Lung (tissue), 12 donors: ENCODE measurements around the gene WDR1. TPM values are rescaled to one million over a fixed set of nuclear protein-coding genes. Genes with fewer than 3 reads are reported as not detected.

ENCODE experiments used
- ATAC-seq: fragments of 200-7000 bp; cut with Tn5 transposase; one replicate; pipeline ENCODE4 v1.9.1; 2020; ENCODE audit warnings: moderate number of reproducible peaks; ENCODE audit not compliant: insufficient read depth, low FRiP score
- DNase-seq, 3 donors: peaks; one replicate each; pipeline ENCODE4 v3.0.0-alpha.2; 2013 to 2017
- H3K27ac ChIP-seq, 2 donors: one replicate each; pipeline ENCODE4 v1.5.1; 2013; ENCODE audit warnings: mild to moderate bottlenecking in 2 of 2, moderate library complexity in 2 of 2, control low read depth in 1 of 2, inconsistent platforms in 1 of 2, low read depth in 1 of 2, low read length in 1 of 2
- H3K27me3 ChIP-seq, 3 donors: one replicate each; pipeline ENCODE4 v1.5.1; 2013; ENCODE audit warnings: low read length in 2 of 3; ENCODE audit not compliant: control insufficient read depth in 3 of 3, insufficient read depth in 3 of 3
- H3K36me3 ChIP-seq, 4 donors: one replicate each; pipeline ENCODE4 v1.5.1; 2013; ENCODE audit warnings: low read length in 4 of 4, mild to moderate bottlenecking in 1 of 4, moderate library complexity in 1 of 4; ENCODE audit not compliant: control insufficient read depth in 4 of 4, insufficient read depth in 4 of 4
- H3K4me1 ChIP-seq, 5 donors: one replicate each; pipeline ENCODE4 v1.5.1; 2013; ENCODE audit warnings: low read length in 5 of 5, mild to moderate bottlenecking in 2 of 5, moderate library complexity in 1 of 5; ENCODE audit not compliant: control insufficient read depth in 5 of 5, insufficient read depth in 5 of 5
- H3K4me3 ChIP-seq: one replicate; pipeline ENCODE4 v1.5.1; 2013; ENCODE audit warnings: mild to moderate bottlenecking, control low read depth, moderate library complexity
- H3K9ac ChIP-seq, 2 donors: one replicate each; pipeline ENCODE4 v1.5.1; 2013; ENCODE audit warnings: low read length in 2 of 2, control low read depth in 1 of 2; ENCODE audit not compliant: insufficient read depth in 1 of 2
- H3K9me3 ChIP-seq, 4 donors: one replicate each; pipeline ENCODE4 v1.5.1; 2013; ENCODE audit warnings: low read length in 3 of 4, mild to moderate bottlenecking in 1 of 4, moderate library complexity in 1 of 4; ENCODE audit not compliant: control insufficient read depth in 4 of 4, insufficient read depth in 3 of 4
- CTCF ChIP-seq: IDR thresholded peaks from 2 replicates; pipeline ENCODE4 v1.5.1; 2012; ENCODE audit warnings: mild to moderate bottlenecking; ENCODE audit errors: control extremely low read depth, extremely low read depth
- WGBS, 2 donors: extraction: QIAGEN DNeasy Blood & Tissue Kit; methylation state at CpG; one replicate each; pipeline ENCODE4 v1.1.7; 2013; 5-methylcytosine and 5-hydroxymethylcytosine counted together
- polyA plus RNA-seq, 2 donors: library from polyadenylated mRNA; stranded (reverse); fragments of 200-250 nt; gene quantifications; one replicate each; pipeline ENCODE4 v1.2.1, GENCODE V29; 2013
- total RNA-seq, 2 donors: library from RNA; depleted of rRNA in 1 of 2; stranded (reverse); fragments of >200 nt in 1 of 2; gene quantifications; one replicate each; pipeline ENCODE4 v1.2.1, GENCODE V29; 2014 to 2021
- donor health status: control.
- donor health status: control.
- donor health status: Bipolar disorder and iron deficiency.
- donor health status: healthy.
- donor health status: DM: yes; HTN: yes; CAD: no.

Gene WDR1
- total and polyA plus RNA-seq, 4 donors: 72.0 to 325 (median 205) TPM

- no peak overlapping the region for H3K9ac ChIP-seq
These were observed 40.6 kb downstream of the WDR1 start for GRCh38 chr4:10075953-10076391.

GRCh38 chr4:10075158-10075863, 41.3 kb downstream of the WDR1 start:
- Histone ChIP-seq H3K4me1 (peaks cover 0 to 4% (median 0%) of the 10 kb centered on the region in 5 donors), H3K36me3 (peaks cover 22 to 63% (median 31%) of the 10 kb centered on the region in 4 donors), H3K9ac (no peak overlapping the region), H3K9me3 (no peaks in the 10 kb centered on the region), H3K27ac (no peak overlapping the region), H3K27me3 (no peaks in the 10 kb centered on the region), H3K4me3 (no peak overlapping the region)
- DNase-seq (no peak), ATAC-seq (no peak)
- TF ChIP-seq CTCF: no peak
- WGBS, 2 donors: 86 to 89% methylated on average over 20 of the region's 20 CpGs

More at GRCh38 chr4:10075953-10076391, 40.6 kb downstream of the WDR1 start:
- Histone ChIP-seq H3K9me3 (no peaks in the 10 kb centered on the region), H3K27ac (no peak overlapping the region), H3K27me3 (no peaks in the 10 kb centered on the region), H3K4me1 (peaks cover 0 to 4% (median 0%) of the 10 kb centered on the region in 5 donors), H3K4me3 (no peak overlapping the region), H3K36me3 (peaks cover 29 to 70% (median 38%) of the 10 kb centered on the region in 4 donors)
- DNase-seq: no peak
- no peak for TF ChIP-seq CTCF
- no peak for ATAC-seq
- WGBS, 2 donors: 84% methylated on average over 11 of the region's 11 CpGs

GRCh38 chr4:10074767-10075105, 41.9 kb downstream of the WDR1 start:
- Histone ChIP-seq H3K27me3 (no peaks in the 10 kb centered on the region), H3K27ac (no peak overlapping the region), H3K9me3 (no peaks in the 10 kb centered on the region), H3K36me3 (peaks cover 19 to 58% (median 29%) of the 10 kb centered on the region in 4 donors), H3K4me1 (peaks cover 0 to 4% (median 0%) of the 10 kb centered on the region in 5 donors), H3K9ac (no peak overlapping the region), H3K4me3 (no peak overlapping the region)
- ATAC-seq: no peak
- no peak for DNase-seq
- WGBS, 2 donors: 94 to 98% methylated on average over 7 of the region's 7 CpGs
- no peak for TF ChIP-seq CTCF
